GM19025 (cell line): ENCODE data around the gene C14orf93.
A peak's percentile ranks its signal among the peaks of the same experiment; 100 is the strongest.

Experiments used
- ATAC-seq: cut with Tn5 transposase; IDR thresholded peaks from one replicate; pipeline ENCODE4 v1.9.1; 2021; ENCODE audit warnings: mild to moderate bottlenecking, low read depth, moderate library complexity; ENCODE audit not compliant: unreplicated experiment

C14orf93 gene

DNA sequence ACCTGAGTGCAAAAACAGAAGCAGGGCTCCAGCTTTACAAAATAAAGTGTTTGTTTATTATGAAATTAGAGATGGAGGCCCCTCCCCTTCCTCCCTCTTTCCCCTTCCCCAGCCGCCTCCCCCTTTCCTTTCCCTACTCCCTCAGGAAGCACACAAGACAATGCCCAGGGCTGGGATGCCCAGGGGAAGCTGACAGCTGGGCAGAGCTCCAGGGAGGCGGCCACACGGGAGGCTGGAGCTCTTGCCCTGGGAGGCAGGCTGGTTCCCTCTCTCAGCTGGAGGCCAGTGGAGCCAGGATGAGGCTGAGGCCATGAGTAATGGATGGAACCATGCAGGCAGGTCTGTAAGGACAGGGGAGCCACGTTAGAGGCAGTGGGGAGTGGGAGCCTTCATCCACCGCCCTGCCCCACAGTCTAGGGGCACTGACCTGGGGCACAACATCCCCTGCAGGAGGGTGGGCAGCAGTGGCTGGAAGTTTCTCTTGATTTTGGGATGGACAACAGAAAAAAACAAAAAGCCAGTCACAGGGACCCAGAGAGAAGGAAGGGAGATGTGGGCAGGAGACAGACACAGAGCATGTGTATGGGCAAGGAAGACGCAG is 37.2 kb upstream of the C14orf93 start:
- ATAC-seq: no peak

DNA sequence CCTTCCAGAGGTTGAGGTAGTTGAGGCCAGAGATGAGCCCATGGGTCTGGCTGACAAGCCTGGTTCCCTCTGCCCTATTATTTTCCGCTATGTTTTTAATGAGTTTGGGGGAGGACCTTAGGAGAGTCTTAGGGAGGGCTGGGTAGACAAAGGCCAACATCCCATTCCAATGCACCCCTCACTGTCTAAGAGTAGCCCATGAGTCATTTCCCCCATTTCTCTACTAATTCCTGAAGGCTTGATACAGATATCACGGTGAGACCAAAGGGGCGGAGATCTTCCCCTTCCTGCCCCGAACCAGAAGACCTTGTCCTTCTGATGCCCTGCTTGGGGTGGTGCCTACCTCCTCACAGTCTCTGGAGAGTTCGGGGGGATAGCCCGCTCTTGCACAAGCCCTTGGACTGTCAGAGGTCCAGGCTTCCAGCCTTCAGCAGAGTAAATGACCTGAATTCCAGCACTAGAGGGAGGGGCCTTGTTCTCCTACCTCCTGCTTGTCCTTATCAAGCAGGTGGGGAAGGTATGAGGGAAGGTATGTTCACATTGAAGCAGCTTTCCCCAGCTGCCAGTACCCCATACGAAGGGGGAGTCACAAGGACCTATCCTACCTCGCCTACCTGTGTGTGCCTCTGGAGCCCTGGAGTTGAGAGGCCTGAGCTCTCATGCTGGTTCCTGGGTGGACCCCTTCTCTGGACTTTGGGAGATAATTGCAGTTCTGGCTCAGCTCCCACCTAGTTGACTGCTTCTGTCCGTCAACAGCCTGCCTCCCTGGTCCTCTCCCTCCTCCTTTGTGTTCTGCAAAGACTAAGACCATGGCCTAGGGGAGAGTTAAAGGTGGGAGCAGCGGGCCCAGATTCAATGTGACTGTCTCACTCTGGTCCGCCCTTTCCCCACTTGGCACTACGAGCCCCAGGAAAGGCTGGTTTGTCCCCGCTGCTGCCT is 35.7 kb upstream of the C14orf93 start:
- no peak for ATAC-seq

DNA sequence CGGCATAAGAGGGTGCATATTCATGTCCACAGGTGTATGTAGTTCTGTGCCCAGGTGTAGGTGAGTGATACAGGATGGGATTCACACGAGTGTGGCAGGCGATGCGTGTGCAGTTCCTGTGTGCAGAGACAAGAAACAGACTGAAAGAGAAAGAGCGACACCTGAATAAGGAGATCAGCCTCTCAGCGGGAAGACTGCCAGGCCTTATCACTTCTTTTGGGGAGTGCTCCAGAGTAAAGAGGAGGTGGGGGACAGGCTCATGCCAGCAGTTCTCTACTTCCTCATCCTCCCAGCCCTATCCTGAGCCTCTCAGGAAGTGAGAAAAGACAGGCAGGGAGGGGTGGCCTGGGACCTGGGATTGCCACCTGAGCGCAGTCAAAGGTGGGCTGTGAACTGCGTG is 34.9 kb upstream of the C14orf93 start:
- ATAC-seq: no peak

DNA sequence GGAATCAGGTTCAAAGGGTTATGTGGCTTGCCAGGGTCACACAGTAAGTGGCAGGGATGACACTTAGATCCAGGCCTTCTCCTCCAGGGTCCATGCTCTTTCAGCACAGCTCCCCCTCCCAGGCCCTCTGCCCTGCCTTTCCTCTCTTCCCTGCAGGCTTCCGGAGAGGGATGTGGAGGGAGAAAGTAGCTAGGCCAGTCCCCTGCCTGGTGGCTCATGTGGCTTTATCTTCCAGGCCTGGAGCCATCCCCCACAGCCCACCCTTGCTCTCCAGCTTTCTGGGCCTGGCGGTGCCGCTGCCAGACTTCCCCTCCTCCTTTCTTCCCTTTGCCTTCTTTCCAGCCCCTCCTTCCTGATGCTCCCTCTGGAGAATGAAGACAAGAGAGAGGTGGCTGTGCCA is 33.8 kb upstream of the C14orf93 start:
- no peak for ATAC-seq

DNA sequence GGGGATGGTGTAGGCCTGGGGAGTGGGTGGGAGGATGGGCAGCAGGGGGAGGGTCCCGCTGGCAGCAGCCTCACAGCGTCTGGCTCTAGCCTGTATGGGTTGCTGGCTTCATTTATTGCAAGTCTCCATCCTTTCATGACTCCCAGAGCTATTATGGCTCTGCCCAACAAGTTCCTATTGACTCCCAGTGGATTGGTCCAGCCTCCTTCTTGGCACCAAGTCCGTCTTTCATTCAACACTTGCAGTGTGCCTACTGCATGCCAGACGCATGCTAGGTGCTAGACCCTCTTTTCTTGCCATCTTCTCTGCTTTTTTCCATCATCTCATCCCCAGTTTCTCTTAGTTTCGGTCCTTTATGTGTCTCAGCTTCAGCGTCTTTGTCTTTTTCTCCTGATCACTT is 33.2 kb upstream of the C14orf93 start:
- ATAC-seq: no peak

DNA sequence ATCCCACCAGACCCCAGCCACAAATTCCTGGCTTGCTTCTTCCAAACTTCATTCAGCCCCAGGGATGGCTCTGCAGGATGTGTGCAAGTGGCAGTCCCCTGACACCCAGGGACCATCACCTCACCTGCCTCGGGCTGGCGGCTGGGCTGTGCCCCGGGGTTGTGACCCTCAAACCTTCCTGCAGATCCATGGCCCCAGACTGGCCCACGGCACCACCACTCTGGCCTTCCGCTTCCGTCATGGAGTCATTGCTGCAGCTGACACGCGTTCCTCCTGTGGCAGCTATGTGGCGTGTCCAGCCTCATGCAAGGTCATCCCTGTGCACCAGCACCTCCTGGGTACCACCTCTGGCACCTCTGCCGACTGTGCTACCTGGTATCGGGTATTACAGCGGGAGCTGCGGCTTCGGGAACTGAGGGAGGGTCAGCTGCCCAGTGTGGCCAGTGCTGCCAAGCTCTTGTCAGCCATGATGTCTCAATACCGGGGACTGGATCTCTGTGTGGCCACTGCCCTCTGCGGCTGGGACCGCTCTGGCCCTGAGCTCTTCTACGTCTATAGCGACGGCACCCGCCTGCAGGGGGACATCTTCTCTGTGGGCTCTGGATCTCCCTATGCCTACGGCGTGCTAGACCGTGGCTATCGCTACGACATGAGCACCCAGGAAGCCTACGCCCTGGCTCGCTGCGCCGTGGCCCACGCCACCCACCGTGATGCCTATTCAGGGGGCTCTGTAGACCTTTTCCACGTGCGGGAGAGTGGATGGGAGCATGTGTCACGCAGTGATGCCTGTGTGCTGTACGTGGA is 32.4 kb upstream of the C14orf93 start, which contains the start of gene PSMB11:
Gene PSMB11, plus strand, starts transcription at position 51 of the 804 bp plus-strand sequence. Its CDS starts 14 bp downstream, at position 65.
- no peak for ATAC-seq

DNA sequence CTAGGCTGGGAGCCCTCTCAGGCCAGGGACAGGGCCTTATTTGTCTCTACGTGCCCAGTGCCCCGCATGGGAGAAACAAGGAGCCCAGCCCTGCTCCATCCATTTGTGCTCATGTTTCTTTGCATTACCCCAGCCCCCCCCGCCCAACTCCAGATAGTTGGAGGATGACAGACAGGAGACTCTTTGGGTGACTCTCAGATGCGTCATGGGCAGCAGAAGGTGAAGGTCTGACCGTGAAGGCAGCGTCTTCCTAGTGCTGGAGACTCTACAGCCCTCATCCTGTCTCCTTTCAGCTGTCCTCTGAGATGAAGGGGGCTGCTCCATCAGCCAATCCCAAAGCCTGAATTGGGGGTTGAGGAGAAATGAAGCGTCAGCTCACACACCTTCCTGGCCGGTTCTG is 31.8 kb upstream of the C14orf93 start:
- ATAC-seq: no peak

DNA sequence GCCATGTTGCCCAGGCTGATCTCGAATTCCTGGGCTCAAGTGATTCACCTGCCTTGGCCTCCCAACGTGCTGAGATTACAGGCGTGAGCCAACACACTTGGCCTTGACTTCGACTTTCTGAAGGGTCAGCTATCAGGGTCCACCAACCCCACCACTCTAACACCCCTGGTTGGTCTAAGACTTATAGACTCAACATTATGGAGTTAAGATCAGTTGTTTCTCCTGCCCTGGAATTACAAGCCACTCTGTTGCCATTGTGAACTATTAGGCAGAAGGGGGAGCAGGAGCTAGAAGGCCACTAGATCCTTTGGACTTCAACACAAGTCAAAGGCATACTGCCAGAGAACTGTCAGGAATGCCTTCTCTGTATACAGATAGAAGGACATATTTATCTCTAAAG is 30.2 kb upstream of the C14orf93 start:
- no peak for ATAC-seq

DNA sequence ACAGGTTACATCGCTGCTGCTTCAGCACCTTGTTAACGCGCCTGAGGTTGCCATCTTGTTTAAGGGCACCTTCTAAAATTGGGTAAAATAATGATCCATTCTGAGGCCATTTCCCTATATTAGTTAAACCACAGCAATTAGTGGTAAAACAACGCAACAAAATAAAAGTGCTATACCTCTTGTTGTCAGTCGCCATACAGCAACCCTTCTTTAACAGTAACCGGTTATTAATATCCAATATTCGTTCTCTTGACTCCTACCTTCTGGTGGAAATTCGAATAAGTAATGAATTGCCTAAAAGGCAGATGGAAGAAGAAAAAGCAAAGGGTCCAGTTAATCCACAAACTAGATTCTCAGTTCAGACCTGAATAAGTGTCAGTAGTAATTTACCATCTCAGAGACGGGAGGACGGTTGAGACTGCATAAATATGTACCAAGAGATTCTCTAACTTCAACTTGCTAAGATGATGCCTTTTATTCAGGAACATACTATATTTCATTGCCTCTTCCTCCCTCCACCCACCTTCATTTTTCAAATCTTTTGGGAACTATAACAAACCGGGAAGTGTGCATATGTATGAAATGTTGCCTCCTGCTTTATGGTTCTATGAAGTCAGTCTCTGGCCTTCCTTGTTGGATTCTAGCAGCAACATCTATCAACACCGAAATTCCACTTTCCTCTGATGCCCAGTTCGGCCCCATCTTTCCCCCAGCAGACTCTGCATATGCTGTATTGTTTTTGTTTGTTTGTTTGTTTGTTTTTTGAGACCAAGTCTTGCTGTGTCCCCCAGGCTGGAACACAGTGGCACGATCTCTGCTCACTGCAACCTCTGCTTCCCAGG is 25.6 kb upstream of the C14orf93 start:
- no peak for ATAC-seq

DNA sequence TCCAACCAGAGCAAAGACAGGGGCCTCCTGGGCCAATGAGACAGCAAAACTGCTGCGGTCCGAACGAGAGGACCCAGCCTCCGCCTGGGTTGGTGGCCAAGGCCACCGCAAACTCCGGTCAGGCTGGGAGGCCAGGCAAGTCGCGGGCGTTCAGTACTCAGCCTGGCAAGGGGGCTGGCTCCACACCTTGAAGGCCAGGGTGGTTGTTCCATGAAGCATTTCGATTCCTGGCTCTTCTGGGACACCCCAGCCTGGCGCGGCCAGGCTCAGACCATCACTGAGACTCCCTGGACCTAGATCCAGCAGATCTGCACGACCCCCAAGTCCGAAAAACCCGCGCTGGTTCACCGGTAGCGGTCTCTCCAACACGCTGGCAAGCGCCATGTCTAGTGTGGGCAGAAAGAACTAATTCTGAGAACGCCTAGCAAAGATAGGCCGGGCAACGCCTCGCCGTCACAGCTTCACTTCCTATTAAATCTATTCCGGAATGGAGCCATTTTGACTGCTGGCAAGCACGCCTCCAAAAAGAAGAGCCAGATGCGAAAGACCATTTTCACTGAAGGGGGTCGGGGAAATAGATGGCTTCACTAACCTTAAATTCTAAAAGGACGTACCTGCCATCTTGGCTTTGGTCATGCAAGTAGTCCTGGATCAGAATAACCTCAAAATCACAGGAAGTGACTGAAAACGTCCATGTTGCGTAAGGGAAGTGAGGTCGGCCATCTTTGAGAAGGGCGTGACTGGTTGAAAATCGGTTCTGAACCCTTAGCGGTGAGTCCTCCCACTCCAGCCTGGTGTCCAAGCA is 24.8 kb upstream of the C14orf93 start, which contains the start of gene PSMB5:
Gene PSMB5, minus strand, starts transcription at position 403 of the 805 bp plus-strand sequence. Its CDS starts 19 bp downstream, at position 384.
- peak; percentile 91 for ATAC-seq

DNA sequence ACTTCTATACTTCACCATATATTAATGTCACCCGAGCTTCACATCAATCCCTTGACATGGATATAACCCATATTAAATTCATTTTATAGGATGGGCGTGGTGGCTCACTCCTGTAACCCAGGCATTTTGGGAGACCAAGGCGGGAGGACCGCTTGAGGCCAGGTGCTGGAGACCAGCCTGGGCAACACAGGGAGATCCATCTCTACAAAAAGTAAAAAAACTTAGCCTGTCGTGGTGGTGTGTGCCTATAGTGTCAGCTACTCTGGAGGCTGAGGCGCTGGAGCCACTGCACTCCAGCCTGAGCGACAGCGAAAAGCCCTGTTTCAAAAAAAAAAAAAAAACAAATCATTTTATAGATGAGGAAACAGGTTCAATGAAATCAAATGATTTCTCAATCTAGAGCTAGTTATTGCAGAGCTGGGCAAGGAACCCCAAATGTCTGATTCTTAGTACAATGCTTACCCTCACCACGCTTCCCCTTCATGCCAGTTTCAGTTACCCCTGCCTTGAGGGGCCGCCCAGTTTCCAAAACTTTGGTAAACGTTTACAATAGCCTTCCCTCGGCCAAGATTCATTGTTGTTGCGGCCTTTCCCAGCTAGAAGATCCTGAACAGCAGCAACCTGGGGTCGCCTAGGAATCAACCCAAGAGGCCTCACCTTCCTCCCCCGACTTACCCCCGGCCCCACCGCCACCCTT is 24.0 kb upstream of the C14orf93 start:
- no peak for ATAC-seq

DNA sequence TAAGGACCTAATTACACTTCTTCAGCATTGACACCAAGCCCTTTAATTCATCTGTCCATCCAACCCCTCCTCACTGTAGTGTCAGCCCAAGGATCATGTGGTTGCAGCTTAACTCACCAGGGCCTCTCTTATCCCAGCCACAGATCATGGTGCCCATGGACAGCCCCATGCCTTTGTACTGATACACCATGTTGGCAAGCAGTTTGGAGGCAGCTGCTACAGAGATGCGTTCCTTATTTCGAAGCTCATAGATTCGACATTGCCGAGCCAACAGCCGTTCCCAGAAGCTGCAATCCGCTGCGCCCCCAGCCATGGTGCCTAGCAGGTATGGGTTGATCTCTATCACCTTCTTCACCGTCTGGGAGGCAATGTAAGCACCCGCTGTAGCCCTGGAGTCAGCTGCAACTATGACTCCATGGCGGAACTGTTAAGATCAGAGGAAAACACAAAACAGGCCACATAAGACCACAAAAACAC is 23.3 kb upstream of the C14orf93 start:
- ATAC-seq: no peak

DNA sequence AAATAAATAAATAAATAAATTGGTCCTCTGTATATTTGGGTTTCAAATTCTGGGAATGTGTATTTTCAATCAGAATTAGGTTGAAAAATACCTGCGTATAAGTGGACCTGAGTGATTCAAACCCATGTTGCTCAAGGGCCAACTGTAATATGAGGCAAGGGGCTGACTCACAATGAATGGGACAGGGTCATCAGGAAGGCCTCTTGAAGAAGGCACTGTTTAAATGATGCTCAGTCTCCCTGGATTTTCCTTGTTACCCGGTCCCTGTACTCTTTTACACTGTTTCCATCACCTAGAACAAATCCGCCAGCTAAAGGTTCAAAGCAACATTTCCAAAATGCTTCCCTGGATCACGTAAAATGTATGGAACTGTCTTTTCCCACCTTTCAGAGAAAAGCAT is 21.0 kb upstream of the C14orf93 start:
- ATAC-seq: no peak

DNA sequence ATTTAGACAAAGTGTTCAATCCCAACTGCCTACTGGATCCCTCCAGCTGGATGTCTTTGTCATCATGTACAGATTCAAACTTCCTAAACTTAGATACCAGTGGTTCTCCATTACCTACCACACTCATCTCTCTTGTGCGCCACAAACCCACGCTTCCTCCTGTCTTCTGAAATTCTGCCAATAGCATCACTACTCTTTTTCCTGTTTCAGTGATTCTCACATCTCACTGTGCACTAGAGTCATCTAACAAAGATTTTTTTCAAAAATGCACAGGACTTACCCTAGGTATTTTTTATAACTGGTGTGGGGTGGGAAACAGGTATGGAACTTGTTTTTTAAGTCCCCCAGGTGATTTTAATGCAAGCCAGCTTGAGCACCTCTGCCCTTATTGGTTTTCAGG is 18.9 kb upstream of the C14orf93 start:
- ATAC-seq: no peak

DNA sequence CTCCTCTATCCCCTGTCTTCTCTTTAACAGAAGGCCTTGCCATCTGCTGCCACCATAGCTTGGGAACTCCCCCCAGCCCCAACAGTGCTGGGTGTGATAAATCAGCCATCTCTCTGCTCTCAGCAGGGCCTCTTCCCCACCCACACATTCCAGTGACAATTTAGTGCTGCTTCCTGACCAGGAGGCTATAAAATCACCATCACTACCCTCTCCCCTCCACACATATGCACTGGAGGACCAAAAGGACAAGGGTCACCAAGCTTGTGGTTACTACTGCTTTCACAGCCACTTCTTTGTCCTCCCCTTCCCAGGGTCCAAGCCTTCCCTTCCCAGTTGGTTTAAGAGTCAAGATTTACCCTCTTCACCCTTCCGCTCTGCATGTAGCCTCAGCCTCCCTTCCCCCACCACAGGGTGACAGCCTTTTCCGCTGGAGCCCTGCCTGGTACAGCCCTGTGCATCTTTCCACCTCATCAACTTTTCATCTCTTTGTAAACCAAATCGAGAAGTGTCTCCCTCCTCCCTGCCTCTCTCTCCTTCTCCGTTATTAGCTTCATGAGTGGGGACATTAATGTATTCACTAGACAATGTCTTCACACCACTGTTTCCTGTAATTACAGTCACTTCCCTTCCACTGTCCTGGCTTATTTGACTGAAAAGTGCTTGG is 15.3 kb upstream of the C14orf93 start:
- no peak for ATAC-seq

DNA sequence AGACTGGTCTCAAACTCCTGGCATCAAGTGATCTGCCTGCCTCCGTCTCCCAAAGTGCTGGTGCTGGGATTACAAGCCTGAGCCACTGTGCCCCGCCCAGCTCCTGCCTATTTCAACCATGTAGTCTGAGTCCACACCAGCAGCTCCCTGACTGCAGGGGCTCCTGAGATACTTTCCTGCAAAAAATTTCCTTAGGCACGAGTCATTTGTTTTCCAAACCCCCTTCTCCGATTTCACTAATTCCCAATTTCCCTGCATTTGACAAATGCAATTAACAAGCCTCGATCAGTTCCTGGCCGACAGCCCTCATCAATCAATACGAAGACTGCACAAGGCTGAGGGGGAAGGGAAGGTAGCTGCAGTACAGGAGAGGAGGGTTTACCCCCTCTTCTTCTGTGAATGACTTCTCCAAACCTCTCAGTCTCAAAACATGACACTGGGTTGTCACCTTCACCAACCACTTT is 14.7 kb upstream of the C14orf93 start:
- no peak for ATAC-seq

DNA sequence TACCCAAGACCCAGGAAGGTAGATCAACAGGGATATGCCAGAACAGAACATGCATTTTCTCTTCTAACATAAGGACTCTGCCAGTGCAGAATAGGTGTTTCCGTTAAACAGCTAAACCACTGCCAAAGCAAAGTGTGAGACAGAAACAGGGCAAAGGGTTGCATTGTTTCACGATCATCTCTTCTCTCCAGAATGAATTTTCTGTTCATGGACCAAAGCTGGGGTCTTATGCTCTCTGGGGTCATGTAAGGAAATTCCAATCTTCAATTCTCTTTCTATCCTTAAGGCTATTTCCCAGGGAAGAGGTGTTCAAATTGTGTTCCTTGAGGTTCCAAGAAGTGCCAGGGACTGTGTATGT is 13.8 kb upstream of the C14orf93 start:
- ATAC-seq: no peak
